ENCODE data around the gene XXYLT1.

The XXYLT1 gene

GRCh38 chr3:195068084-195069080 lies 202.6 kb downstream of the XXYLT1 start:
- no peak overlapping the region for H3K27ac Mint-ChIP-seq
- no peak for DNase-seq (ENCODE audit: low spot score in 2 of 2)
- H3K36me3 Mint-ChIP-seq = peaks cover 13% of the 10 kb centered on the region

DNA sequence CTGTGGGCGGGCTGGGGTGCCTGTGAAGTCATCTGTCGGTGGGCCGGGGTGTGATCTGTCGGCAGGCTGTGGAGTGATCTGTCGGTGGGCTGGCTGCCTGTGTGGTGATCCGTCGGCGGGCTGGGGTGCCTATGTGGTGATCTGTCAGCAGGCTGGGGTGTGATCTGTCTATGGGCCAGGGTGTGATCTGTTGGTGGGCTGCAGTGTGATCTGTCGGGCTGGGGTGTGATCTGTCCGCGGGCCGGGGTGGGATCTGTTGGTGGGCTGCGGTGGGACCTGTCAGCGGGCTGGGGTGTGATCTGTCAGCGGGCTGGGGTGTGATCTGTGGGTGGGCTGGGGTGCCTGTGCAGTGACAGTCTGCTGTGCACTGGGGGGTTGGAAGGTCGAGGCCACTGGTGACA lies 204.5 kb downstream of the XXYLT1 start:
- H3K27ac Mint-ChIP-seq = no peak overlapping the region
- H3K36me3 Mint-ChIP-seq = peaks cover 13% of the 10 kb centered on the region
- no peaks in the 10 kb centered on the region for H3K4me1 Mint-ChIP-seq
- DNase-seq (ENCODE audit: low spot score in 2 of 2) = no peak
- no peak overlapping the region for H3K4me3 Mint-ChIP-seq
- no peaks in the 10 kb centered on the region for H3K9me3 Mint-ChIP-seq
- ATAC-seq = no peak

More at GRCh38 chr3:195068084-195069080, 202.6 kb downstream of the XXYLT1 start:
- no peak for ATAC-seq
- Mint-ChIP-seq H3K9me3 (no peaks in the 10 kb centered on the region), H3K4me1 (no peaks in the 10 kb centered on the region), H3K4me3 (no peak overlapping the region)

GRCh38 chr3:195065864-195066185 lies 205.1 kb downstream of the XXYLT1 start:
- no peak for ATAC-seq
- Mint-ChIP-seq H3K27ac (no peak overlapping the region), H3K9me3 (no peaks in the 10 kb centered on the region), H3K4me1 (no peaks in the 10 kb centered on the region), H3K36me3 (peaks cover 13% of the 10 kb centered on the region), H3K4me3 (no peak overlapping the region)
- no peak for DNase-seq (ENCODE audit: low spot score in 2 of 2)

DNA sequence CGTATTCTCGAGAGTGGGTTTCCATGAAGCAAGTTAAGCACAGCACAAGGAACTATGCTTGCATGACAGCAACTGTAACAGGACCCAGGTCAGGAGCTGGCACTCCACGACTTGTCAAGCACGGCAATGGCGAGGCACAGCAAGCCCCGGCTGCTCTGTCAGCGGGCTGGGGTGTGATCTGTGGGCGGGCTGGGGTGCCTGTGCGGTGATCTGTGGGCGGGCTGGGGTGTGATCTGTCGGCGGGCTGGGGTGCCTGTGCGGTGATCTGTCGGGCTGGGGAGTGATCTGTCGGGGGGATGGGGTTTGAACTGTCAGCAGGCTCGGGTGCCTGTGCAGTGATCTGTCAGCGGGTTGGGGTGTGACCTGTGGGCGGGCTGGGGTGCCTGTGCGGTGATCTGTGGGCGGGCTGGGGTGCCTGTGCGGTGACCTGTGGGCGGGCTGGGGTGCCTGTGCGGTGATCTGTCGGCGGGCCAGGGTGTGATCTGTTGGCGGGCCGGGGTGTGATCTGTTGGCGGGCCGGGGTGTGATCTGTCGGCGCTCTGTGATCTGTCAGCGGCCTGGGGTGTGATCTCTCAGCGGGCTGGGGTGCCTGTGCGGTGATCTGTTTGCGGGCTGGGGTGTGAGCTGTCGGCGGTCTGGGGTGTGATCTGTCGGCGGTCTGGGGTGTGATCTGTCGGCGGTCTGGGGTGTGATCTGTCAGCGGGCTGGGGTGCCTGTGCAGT lies 205.7 kb downstream of the XXYLT1 start:
- DNase-seq (ENCODE audit: low spot score in 2 of 2) = no peak
- Mint-ChIP-seq H3K9me3 (no peaks in the 10 kb centered on the region), H3K4me3 (no peak overlapping the region), H3K27ac (no peak overlapping the region), H3K4me1 (no peaks in the 10 kb centered on the region), H3K36me3 (peaks cover 13% of the 10 kb centered on the region)
- ATAC-seq = no peak

DNA sequence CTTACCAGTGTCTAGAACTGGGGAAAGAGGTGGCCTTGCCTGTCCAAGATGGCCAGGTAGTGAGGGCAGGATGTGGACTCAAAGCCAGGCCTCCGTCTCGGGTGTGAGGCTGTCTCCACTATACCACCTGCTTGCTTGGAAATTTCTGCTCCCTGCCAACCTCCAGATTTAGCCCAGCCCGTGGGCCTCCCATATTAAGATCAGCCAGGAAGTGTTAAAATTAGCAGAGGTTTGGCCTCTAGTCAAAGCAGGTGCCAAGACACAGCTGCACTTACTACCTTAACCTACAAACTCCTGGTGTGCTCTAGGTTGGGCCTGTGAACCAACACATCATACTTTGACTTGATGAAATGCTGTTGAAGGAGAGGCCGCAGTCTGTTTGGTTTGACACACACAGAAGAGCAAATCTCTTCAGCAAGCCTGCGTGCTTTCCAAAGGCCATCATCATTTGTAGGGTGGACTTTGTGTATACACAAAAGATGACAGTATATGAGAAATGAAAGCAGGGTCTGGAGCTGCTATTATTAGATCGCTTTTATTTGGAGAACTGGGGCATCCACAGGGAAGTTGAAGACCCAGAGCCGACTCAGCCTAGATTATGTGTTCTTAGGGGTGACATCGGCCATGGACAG lies 206.5 kb downstream of the XXYLT1 start:
- no peaks in the 10 kb centered on the region for H3K9me3 Mint-ChIP-seq
- no peaks in the 10 kb centered on the region for H3K4me1 Mint-ChIP-seq
- ATAC-seq = no peak
- DNase-seq (ENCODE audit: low spot score in 2 of 2) = no peak
- no peak overlapping the region for H3K4me3 Mint-ChIP-seq
- no peak overlapping the region for H3K27ac Mint-ChIP-seq
- H3K36me3 Mint-ChIP-seq = peaks cover 13% of the 10 kb centered on the region

DNA sequence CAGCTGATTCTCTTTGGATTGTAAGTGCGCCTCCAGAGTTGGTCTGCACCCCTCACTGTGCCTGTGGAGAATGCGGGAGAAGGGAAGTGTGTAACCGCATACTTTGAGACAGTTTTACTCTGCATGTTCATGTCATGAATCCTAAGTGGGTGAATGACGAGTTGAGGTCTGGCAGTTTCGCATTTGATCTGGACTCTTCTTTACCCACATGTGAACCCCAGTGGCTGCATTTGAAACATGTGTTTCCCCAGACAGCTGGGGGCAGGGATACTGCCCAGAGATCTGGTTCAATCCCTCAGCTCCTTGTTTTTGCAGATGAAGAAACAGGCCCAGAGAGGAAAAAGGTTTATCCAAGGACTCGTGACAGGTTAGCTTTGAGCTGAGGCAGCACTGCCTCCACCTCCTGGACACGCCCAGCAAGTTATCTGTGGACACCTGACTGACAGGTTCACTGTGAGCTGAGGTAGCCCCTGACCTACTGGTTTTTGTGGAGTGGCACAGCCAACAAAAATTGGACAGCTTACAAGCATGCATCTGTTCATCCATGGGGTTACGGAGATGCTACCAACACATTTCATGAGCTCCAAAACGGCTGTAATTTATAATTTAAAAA lies 207.3 kb downstream of the XXYLT1 start:
- ATAC-seq (no peak), DNase-seq (ENCODE audit: low spot score in 2 of 2) (no peak)
- H3K4me3 Mint-ChIP-seq = no peak overlapping the region
- H3K36me3 Mint-ChIP-seq = peaks cover 9% of the 10 kb centered on the region
- H3K4me1 Mint-ChIP-seq = no peaks in the 10 kb centered on the region
- no peak overlapping the region for H3K27ac Mint-ChIP-seq
- no peaks in the 10 kb centered on the region for H3K9me3 Mint-ChIP-seq

DNA sequence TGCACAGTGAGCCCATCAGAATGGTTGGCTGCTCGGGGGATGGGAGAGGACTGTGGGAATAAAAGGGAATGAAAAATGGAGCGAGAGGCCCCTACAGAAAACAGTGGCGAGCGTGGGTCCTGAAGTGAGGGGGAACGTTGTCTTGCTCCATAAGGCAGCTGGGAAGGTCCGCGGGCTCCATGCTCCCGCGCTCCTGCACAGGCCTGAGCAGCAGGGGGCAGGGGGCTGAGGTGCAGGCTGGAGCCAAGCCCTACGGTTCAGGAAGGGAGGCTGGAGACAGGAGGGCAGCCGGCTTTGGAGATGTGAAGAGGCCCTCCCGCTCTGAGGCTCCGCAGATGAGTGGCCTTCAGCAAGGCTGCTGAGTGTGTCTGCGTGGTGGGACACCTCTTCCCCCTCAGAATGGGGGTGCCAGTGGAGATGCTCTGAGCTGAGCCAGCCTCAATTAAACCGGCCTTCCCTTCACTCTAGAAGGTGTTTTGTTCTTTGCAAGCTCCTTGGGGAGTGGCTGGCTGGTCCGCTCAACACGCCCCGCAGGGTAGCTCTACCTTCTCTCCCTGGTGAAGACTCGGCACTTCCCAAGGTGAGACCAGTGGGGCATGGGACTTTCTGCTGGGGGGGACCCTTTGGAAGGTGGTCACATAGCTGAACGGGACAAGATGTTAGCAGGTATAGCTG lies 208.0 kb downstream of the XXYLT1 start:
- DNase-seq (ENCODE audit: low spot score in 2 of 2) (no peak), ATAC-seq (no peak)
- Mint-ChIP-seq H3K4me3 (no peak overlapping the region), H3K4me1 (no peaks in the 10 kb centered on the region), H3K36me3 (peaks cover 2% of the 10 kb centered on the region), H3K9me3 (no peaks in the 10 kb centered on the region), H3K27ac (no peak overlapping the region)

DNA sequence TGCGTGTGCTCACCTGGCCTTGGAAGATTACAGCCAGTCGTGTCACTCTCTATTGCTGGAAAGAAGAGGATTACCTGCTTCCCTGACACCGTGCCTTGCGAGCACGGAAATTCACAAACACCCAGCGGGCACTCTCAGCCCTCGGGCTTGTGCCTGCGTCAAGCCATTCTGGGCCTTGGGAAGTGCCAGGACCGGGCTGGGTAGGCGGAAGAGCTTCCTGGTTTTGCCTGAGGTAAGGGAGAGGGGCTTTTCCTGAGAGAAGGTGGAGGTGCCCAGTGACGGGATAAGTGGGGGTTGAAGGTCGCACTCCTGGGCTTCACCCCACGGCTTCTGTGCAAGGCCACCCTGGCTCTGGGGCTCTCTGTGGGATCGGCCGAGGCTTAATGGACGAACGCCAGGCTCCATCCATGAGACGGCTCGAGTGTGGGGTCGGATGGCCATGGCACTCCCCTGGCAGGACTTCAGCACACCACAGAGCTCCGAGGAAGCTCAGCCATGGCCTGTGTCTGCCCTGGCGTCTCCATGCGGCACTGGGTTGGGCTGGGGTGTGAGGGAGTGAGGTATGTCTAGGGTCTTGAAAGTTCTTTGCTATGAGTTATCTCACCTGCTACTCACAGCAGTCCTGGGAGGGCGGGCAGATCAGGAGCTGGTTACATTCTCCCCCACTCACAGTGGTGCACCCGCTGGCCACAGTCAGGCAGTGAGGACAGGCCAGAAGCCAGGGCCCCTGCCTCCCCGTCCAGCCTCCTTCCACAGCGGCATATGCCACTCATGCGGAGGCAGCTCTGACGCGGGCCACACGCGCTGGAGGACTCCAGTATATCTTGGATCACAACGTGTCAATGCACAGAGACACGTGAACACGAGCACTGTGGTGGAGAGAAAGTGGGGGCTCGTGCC lies 209.0 kb downstream of the XXYLT1 start:
- no peak for ATAC-seq

DNA sequence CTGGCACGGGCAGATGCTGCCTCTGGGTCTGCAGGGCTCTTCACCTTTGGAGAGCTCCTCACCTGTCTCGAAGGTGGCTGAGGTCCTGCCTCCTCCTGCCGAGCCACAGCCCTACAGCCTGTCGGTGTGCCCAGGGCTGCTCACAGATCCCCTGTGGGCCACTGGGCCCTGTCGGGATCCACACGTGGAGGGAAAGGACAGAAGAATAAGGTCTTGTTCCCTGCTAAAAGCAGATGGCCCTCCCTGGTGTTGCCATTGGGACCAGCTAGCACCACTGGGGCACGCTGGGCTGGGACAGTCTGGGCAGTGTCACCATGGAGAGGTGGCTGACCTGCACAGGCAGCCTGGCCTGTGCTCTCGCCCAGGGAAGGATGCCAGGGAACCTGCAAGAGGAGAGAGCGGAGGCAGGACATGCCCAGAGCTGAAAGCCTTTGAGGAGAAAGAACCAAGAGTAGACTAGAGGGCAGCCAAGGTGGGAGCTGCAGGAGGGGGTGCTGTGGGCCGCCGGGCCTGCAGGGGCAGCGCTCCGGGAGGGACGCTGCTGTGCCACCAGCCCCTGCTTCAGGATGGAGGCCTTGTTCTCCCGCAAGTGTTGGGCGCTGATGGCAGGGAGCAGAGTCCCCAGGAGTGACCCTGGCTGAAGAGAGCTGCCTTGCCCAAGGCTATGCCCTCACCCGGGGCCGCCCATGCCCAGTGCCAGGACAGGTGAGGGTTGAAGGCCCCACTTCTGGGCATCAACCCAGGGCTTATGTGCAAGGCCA lies 210.2 kb downstream of the XXYLT1 start:
- Mint-ChIP-seq H3K36me3 (no peaks in the 10 kb centered on the region), H3K27ac (peak overlapping the region; percentile 56), H3K4me3 (no peak overlapping the region), H3K4me1 (no peaks in the 10 kb centered on the region), H3K9me3 (no peaks in the 10 kb centered on the region)
- DNase-seq (ENCODE audit: low spot score in 2 of 2) (no peak), ATAC-seq (no peak)

More for the DNA sequence above, 209.0 kb downstream of the XXYLT1 start:
- Mint-ChIP-seq H3K9me3 (no peaks in the 10 kb centered on the region), H3K27ac (no peak overlapping the region), H3K36me3 (no peaks in the 10 kb centered on the region), H3K4me3 (no peak overlapping the region), H3K4me1 (no peaks in the 10 kb centered on the region)
- DNase-seq (ENCODE audit: low spot score in 2 of 2) = no peak

- Mint-ChIP-seq H3K27ac (no peak overlapping the region), H3K4me1 (no peaks in the 10 kb centered on the region), H3K9me3 (no peaks in the 10 kb centered on the region), H3K36me3 (no peaks in the 10 kb centered on the region), H3K4me3 (no peak overlapping the region)
- DNase-seq (ENCODE audit: low spot score in 2 of 2) (no peak), ATAC-seq (no peak)
Measured at GRCh38 chr3:195060217-195060481, 210.8 kb downstream of the XXYLT1 start.

DNA sequence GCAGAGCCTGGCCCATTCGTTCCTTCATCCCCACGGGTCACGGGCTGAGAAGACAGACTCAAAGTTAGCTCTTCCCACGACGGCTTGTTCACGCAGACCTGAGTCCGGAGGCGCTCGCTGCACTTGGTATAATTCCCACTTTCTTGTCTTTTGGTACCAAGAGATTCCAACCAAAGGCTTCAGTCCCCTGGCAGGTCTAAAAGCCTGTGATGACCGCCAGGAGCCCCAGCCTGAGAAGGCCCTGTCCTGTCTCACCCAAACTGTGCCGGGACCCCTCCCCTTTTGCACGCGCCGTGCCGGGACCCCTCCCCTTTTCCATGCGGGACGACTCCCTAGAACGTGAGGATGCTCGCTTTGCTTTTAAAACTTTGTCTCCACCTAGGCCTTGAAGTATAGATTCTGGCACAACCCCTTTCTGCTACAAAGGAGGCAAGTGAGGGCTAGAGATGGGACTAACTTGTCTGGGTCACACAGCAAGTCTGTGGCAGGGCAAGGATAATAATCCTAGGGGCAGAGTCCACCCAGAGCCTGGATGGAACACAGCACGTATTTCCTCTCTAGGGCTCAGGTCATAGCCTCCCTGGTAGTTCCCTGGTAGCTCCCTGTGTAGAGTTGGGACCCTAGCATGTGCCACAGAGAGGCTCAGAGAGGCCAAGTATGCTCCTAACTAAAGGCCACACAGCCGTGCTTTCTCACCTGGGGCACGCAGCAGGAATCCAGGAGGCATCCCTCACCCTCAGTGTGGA lies 211.3 kb downstream of the XXYLT1 start:
- H3K4me3 Mint-ChIP-seq = no peak overlapping the region
- H3K4me1 Mint-ChIP-seq = no peaks in the 10 kb centered on the region
- DNase-seq (ENCODE audit: low spot score in 2 of 2) (no peak), ATAC-seq (no peak)
- no peak overlapping the region for H3K27ac Mint-ChIP-seq
- no peaks in the 10 kb centered on the region for H3K9me3 Mint-ChIP-seq
- H3K36me3 Mint-ChIP-seq = no peaks in the 10 kb centered on the region

DNA sequence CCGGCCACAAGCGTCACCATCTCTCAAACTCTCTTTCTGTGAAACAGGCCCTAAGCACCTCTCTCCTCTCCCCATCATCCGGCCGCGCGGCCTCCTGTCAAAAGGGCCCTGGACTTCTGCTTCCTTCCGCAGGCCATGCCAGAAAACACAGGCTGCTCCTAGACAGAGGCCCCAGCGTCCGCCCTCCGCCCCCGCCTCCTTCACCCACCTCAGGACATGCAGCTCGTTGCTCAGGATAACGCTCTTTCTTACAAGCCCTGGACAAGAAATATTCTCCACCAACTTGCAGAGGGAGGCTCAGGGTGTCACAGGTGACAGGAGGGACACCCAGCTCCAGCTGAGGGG lies 212.0 kb downstream of the XXYLT1 start:
- no peaks in the 10 kb centered on the region for H3K4me1 Mint-ChIP-seq

GRCh38 chr3:195058336-195059005 lies 212.5 kb downstream of the XXYLT1 start:
- H3K4me1 Mint-ChIP-seq = no peaks in the 10 kb centered on the region
- DNase-seq (ENCODE audit: low spot score in 2 of 2) = no peak
- no peak overlapping the region for H3K27ac Mint-ChIP-seq

More for the DNA sequence above, 212.0 kb downstream of the XXYLT1 start:
- Mint-ChIP-seq H3K27ac (no peak overlapping the region), H3K36me3 (no peaks in the 10 kb centered on the region), H3K9me3 (no peaks in the 10 kb centered on the region), H3K4me3 (no peak overlapping the region)
- DNase-seq (ENCODE audit: low spot score in 2 of 2) (no peak), ATAC-seq (no peak)

More at GRCh38 chr3:195058336-195059005, 212.5 kb downstream of the XXYLT1 start:
- Mint-ChIP-seq H3K36me3 (no peaks in the 10 kb centered on the region), H3K4me3 (no peak overlapping the region), H3K9me3 (no peaks in the 10 kb centered on the region)
- ATAC-seq = no peak
